Measurements from ENCODE around the gene GALK1. TPM values are rescaled to one million over a fixed set of nuclear protein-coding genes. Genes with fewer than 3 reads are reported as not detected.

The GALK1 gene
- total RNA-seq, 1 experiment from 2014 or later = 35.8 TPM

DNA sequence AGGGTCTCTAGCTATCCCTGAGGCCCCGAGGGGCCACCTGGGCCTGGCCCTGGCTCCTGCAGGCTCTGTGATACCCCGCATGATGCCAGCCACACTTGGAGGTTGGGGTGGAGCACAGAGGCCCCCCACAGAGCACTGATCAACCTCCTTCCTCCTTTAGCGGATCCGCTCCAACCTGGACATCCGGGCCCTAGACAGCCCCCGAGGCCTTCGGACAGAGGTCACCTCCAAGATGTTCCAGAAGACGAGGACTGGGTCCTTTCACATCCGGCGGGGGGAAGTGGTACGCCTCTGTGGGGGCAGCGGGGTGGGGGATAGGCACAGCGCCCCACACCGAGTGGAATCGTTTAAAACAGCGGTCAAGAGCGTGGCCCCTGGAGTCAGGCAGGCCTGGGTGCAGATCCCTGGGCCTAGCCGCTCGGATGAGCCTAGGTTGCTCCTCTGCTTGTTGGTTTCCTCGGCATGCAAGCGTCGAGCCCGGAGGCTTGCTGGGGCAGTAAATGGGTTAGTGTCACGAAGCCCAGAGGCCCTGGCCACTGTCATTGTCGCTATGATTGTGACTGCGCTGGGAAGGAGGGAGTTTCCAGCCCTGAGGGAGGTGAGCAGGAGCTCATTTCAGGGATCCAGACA, 33.8 kb downstream of the GALK1 start:
- Histone ChIP-seq H3K9me3 (ENCODE audit: control insufficient read depth, insufficient read depth, low read depth, low read length) (no peaks in the 10 kb centered on the region), H3K4me3 (ENCODE audit: low read depth in 2 of 2, low read length in 2 of 2) (no peak overlapping the region), H3K4me1 (ENCODE audit: control insufficient read depth, insufficient read depth, low read length) (no peaks in the 10 kb centered on the region), H3K27me3 (ENCODE audit: control insufficient read depth, insufficient read depth, low read length) (no peaks in the 10 kb centered on the region), H3K27ac (ENCODE audit: low read length) (no peak overlapping the region), H3K36me3 (ENCODE audit: control insufficient read depth, insufficient read depth, low read length) (no peaks in the 10 kb centered on the region)
- TF ChIP-seq, protein P1, sequence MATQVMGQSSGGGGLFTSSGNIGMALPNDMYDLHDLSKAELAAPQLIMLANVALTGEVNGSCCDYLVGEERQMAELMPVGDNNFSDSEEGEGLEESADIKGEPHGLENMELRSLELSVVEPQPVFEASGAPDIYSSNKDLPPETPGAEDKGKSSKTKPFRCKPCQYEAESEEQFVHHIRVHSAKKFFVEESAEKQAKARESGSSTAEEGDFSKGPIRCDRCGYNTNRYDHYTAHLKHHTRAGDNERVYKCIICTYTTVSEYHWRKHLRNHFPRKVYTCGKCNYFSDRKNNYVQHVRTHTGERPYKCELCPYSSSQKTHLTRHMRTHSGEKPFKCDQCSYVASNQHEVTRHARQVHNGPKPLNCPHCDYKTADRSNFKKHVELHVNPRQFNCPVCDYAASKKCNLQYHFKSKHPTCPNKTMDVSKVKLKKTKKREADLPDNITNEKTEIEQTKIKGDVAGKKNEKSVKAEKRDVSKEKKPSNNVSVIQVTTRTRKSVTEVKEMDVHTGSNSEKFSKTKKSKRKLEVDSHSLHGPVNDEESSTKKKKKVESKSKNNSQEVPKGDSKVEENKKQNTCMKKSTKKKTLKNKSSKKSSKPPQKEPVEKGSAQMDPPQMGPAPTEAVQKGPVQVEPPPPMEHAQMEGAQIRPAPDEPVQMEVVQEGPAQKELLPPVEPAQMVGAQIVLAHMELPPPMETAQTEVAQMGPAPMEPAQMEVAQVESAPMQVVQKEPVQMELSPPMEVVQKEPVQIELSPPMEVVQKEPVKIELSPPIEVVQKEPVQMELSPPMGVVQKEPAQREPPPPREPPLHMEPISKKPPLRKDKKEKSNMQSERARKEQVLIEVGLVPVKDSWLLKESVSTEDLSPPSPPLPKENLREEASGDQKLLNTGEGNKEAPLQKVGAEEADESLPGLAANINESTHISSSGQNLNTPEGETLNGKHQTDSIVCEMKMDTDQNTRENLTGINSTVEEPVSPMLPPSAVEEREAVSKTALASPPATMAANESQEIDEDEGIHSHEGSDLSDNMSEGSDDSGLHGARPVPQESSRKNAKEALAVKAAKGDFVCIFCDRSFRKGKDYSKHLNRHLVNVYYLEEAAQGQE (IDR thresholded peaks at IDR 0.05; ENCODE audit: insufficient read depth in 1 of 2, low read depth in 2 of 2, low read length in 1 of 2) = no peak
- no peak for TF ChIP-seq POLR2AphosphoS5 (IDR thresholded peaks at IDR 0.05; ENCODE audit: low read depth, low read length)
- TF ChIP-seq TCF7L2 (IDR thresholded peaks at IDR 0.05; ENCODE audit: low read depth, low read length) = no peak
- no peak for TF ChIP-seq SIN3A (IDR thresholded peaks at IDR 0.05; ENCODE audit: borderline replicate concordance, insufficient read depth, low read depth, low read length)
- TF ChIP-seq, protein P2, sequence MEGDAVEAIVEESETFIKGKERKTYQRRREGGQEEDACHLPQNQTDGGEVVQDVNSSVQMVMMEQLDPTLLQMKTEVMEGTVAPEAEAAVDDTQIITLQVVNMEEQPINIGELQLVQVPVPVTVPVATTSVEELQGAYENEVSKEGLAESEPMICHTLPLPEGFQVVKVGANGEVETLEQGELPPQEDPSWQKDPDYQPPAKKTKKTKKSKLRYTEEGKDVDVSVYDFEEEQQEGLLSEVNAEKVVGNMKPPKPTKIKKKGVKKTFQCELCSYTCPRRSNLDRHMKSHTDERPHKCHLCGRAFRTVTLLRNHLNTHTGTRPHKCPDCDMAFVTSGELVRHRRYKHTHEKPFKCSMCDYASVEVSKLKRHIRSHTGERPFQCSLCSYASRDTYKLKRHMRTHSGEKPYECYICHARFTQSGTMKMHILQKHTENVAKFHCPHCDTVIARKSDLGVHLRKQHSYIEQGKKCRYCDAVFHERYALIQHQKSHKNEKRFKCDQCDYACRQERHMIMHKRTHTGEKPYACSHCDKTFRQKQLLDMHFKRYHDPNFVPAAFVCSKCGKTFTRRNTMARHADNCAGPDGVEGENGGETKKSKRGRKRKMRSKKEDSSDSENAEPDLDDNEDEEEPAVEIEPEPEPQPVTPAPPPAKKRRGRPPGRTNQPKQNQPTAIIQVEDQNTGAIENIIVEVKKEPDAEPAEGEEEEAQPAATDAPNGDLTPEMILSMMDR (IDR thresholded peaks at IDR 0.05) = no peak
- in situ Hi-C loops (cut with HindIII; ENCODE audit: low pct_unique_long_range_greater_than_20kb, low sequenced_read_pairs) = no loop called here
- no peak for DNase-seq (ENCODE audit: low read depth, low spot score)
- ChIA-PET CTCF (no interaction called here), POLR2A (no interaction called here)
- TSS peak; percentile 27 for BruUV-seq (replicated peaks)
- ATAC-seq = peak; percentile 21
- intact Hi-C loops (cut with micrococcal nuclease; ENCODE audit: unreplicated experiment) = no loop called here

DNA sequence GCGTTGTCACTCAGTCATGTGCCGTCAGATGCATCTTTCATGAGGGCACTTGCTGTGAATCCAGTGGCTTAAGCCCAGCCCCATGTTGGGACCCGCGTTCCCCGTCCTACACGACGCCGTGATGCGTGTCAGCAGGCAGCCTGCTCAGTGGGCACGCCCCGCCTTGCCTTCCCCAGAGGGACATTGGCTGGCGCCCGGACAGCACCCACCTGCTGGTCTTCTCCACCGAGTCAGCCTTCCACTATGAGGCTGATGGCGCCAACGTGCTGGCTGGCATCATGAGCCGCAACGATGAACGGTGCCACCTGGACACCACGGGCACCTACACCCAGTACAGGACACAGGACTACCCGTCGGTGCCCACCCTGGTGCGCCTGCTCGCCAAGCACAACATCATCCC, 34.9 kb downstream of the GALK1 start:
- H3K4me1 ChIP-seq (ENCODE audit: control insufficient read depth, insufficient read depth, low read length) = no peaks in the 10 kb centered on the region
- intact Hi-C loops (cut with micrococcal nuclease; ENCODE audit: unreplicated experiment) (no loop called here), in situ Hi-C loops (cut with HindIII; ENCODE audit: low pct_unique_long_range_greater_than_20kb, low sequenced_read_pairs) (no loop called here)
- H3K9me3 ChIP-seq (ENCODE audit: control insufficient read depth, insufficient read depth, low read depth, low read length) = no peaks in the 10 kb centered on the region
- no peaks in the 10 kb centered on the region for H3K36me3 ChIP-seq (ENCODE audit: control insufficient read depth, insufficient read depth, low read length)
- CTCF ChIA-PET = interaction anchor here (0.6 kb wide), 1 partner anchor 13 kb away, joined by 3 read pairs; no protein-coding TSS in a partner anchor
- DNase-seq (ENCODE audit: low read depth, low spot score) (no peak), ATAC-seq (no peak)
- TF ChIP-seq, protein P2 (IDR thresholded peaks at IDR 0.05) = no peak
- TF ChIP-seq SIN3A (IDR thresholded peaks at IDR 0.05; ENCODE audit: borderline replicate concordance, insufficient read depth, low read depth, low read length) (no peak), TCF7L2 (IDR thresholded peaks at IDR 0.05; ENCODE audit: low read depth, low read length) (no peak), POLR2AphosphoS5 (IDR thresholded peaks at IDR 0.05; ENCODE audit: low read depth, low read length) (no peak)
- TF ChIP-seq, protein P1 (IDR thresholded peaks at IDR 0.05; ENCODE audit: insufficient read depth in 1 of 2, low read depth in 2 of 2, low read length in 1 of 2) = no peak
- no peak overlapping the region for H3K4me3 ChIP-seq (ENCODE audit: low read depth in 2 of 2, low read length in 2 of 2)
- POLR2A ChIA-PET = no interaction called here
- no peak overlapping the region for H3K27ac ChIP-seq (ENCODE audit: low read length)
- H3K27me3 ChIP-seq (ENCODE audit: control insufficient read depth, insufficient read depth, low read length) = no peaks in the 10 kb centered on the region
- no TSS peak for BruUV-seq (replicated peaks)

All from Panc1 (cell line).